HG02981 (cell line): Measurements from ENCODE around the gene SMTNL1.
"Not testable (repeated sequence)": the region's sequence is repeated elsewhere in the genome, so short reads cannot be mapped to it uniquely, and the experiment has no call there.

Experiments used
- ATAC-seq: cut with Tn5 transposase; IDR thresholded peaks from one replicate; pipeline ENCODE4 v1.9.1; 2021; ENCODE audit warnings: mild to moderate bottlenecking, moderate library complexity; ENCODE audit not compliant: unreplicated experiment

Gene SMTNL1

GRCh38 chr11:57508341-57509170 lies 28.8 kb upstream of the SMTNL1 start:
- no peak for ATAC-seq

GRCh38 chr11:57511741-57512430 lies 25.5 kb upstream of the SMTNL1 start:
- ATAC-seq, result no peak

- no peak for ATAC-seq
Observed at GRCh38 chr11:57512646-57513451, 24.5 kb upstream of the SMTNL1 start.

GRCh38 chr11:57513452-57513795 lies 24.0 kb upstream of the SMTNL1 start:
- ATAC-seq, result no peak

GRCh38 chr11:57513911-57514537 lies 23.4 kb upstream of the SMTNL1 start:
- no peak for ATAC-seq

- ATAC-seq, result no peak
Observed at GRCh38 chr11:57514538-57515331, 22.7 kb upstream of the SMTNL1 start.

- ATAC-seq, result no peak
Observed at GRCh38 chr11:57515332-57516060, 21.9 kb upstream of the SMTNL1 start, which contains the start of gene SLC43A1. Gene SLC43A1, minus strand, starts transcription at chr11:57515702. Its CDS starts 1,591 bp downstream, at chr11:57514111.

GRCh38 chr11:57516061-57516443 lies 21.3 kb upstream of the SMTNL1 start:
- ATAC-seq, result no peak

- no peak for ATAC-seq
Observed at GRCh38 chr11:57521116-57521515, 16.3 kb upstream of the SMTNL1 start.

- ATAC-seq, result no peak
Observed at GRCh38 chr11:57523419-57523818, 14.0 kb upstream of the SMTNL1 start.

- no peak for ATAC-seq
Observed at GRCh38 chr11:57527056-57527631, 10.3 kb upstream of the SMTNL1 start.

GRCh38 chr11:57529012-57529411 lies 8.4 kb upstream of the SMTNL1 start:
- no peak for ATAC-seq

GRCh38 chr11:57530215-57530595 lies 7.2 kb upstream of the SMTNL1 start:
- ATAC-seq, result no peak

GRCh38 chr11:57530596-57531507 lies 6.5 kb upstream of the SMTNL1 start, which contains the start of gene TIMM10:
Gene TIMM10, minus strand, starts transcription at chr11:57530754. Its CDS starts 565 bp downstream, at chr11:57530189.
- peak; percentile 99 for ATAC-seq

- ATAC-seq, result not testable (repeated sequence)
Observed at GRCh38 chr11:57534449-57534848, 2.9 kb upstream of the SMTNL1 start.

GRCh38 chr11:57539342-57539741 lies 1.9 kb downstream of the SMTNL1 start:
- ATAC-seq, result no peak

GRCh38 chr11:57541169-57541568 lies 3.8 kb downstream of the SMTNL1 start:
- ATAC-seq, result no peak

GRCh38 chr11:57542582-57542981 lies 5.2 kb downstream of the SMTNL1 start:
- ATAC-seq, result no peak
